HCT116 (cell line): ENCODE results near the gene SAMD4A. TPM values are rescaled to one million over a fixed set of nuclear protein-coding genes. Genes with fewer than 3 reads are reported as not detected.

Source experiments
- ATAC-seq: fragments of 200-7000 bp; cut with Tn5 transposase; 2 replicates; pipeline ENCODE4 v1.9.1; 2020; ENCODE audit warnings: mild to moderate bottlenecking, moderate library complexity
- BruUV-seq: library from RNA; stranded (reverse); fragments of 400-500 nt; replicated peaks from 2 replicates; lab custom pipeline; 2021; lab: Mats Ljungman, UMichigan
- CTCF ChIA-PET: fragments of 300-600 bp; sonication (Branson Sonifier 250); formaldehyde crosslinking; loops from one replicate; lab custom pipeline; 2021; ENCODE audit warnings: antibody characterized with exemption; lab: Charles Lee
- POLR2A ChIA-PET: fragments of 300-600, 350-600 bp; sonication (Branson Sonifier 250); formaldehyde crosslinking; loops from one replicate; lab custom pipeline; 2021; ENCODE audit warnings: antibody characterized with exemption; lab: Charles Lee
- RAD21 ChIA-PET, 2 experiments: fragments of 300-600 bp; sonication (Branson Sonifier 250); formaldehyde crosslinking; loops; one replicate each; lab custom pipeline; 2023; ENCODE audit warnings: low total read pairs in 2 of 2; ENCODE audit not compliant: uncharacterized antibody in 2 of 2, unreplicated experiment in 2 of 2, low non-redundant PET in 1 of 2; lab: Charles Lee
- DNase-seq: peaks from one replicate; pipeline ENCODE4 v3.0.0-alpha.2; 2010; ENCODE audit warnings: low read depth, low spot score
- H2AFZ ChIP-seq: fragments of 200-600 bp; shearing (Covaris generic), sonication (generic); 2 replicates; pipeline ENCODE4 v1.6.1; 2017; ENCODE audit warnings: low read depth, mixed run types, mixed read lengths, antibody characterized with exemption, low read length; ENCODE audit not compliant: poor library complexity, severe bottlenecking
- H3K27ac ChIP-seq: 2 replicates; pipeline ENCODE4 v1.5.1; 2012; ENCODE audit warnings: low read depth, low read length
- H3K27me3 ChIP-seq: fragments of 200-600 bp; sonication (generic); 2 replicates; pipeline ENCODE4 v1.6.1; 2016; ENCODE audit warnings: mixed run types, low read length, mixed read lengths; ENCODE audit not compliant: insufficient read depth
- H3K36me3 ChIP-seq, 2 experiments: fragments of 200-500 bp in 1 of 2; fragments of 200-600 bp in 1 of 2; sonication (Bioruptor generic) in 1 of 2; sonication (generic) in 1 of 2; 2 replicates each; pipeline versions ENCODE4 v1.5.1 to v1.6.1; 2014 to 2016; ENCODE audit warnings: low read length in 2 of 2, inconsistent platforms in 1 of 2, mixed read lengths in 1 of 2, mixed run types in 1 of 2; ENCODE audit not compliant: insufficient read depth in 2 of 2, control insufficient read depth in 1 of 2
- H3K4me1 ChIP-seq, 2 experiments: fragments of 200-600 bp in 1 of 2; sonication (generic) in 1 of 2; 2 replicates each; pipeline versions ENCODE4 v1.5.1 to v1.6.1; 2012 to 2017; ENCODE audit warnings: low read length in 2 of 2, inconsistent platforms in 1 of 2, mild to moderate bottlenecking in 1 of 2, mixed read lengths in 1 of 2, mixed run types in 1 of 2, moderate library complexity in 1 of 2; ENCODE audit not compliant: insufficient read depth in 2 of 2, control insufficient read depth in 1 of 2
- H3K4me2 ChIP-seq: fragments of 200-600 bp; sonication (generic); 2 replicates; pipeline ENCODE4 v1.6.1; 2017; ENCODE audit warnings: mixed run types, low read length, mixed read lengths
- H3K4me3 ChIP-seq, 2 experiments: fragments of 200-600 bp in 1 of 2; sonication (generic) in 1 of 2; replicated peaks in 1 of 2; 2 replicates each; pipeline ENCODE4 v1.5.1; 2011 to 2016; ENCODE audit warnings: low read length in 2 of 2, control low read depth in 1 of 2, low read depth in 1 of 2, mild to moderate bottlenecking in 1 of 2, mixed read lengths in 1 of 2, mixed run types in 1 of 2
- H3K79me2 ChIP-seq: fragments of 200-600 bp; sonication (generic); 2 replicates; pipeline ENCODE4 v1.6.1; 2017; ENCODE audit warnings: mild to moderate bottlenecking, mixed run types, low read length, moderate library complexity, mixed read lengths; ENCODE audit not compliant: insufficient read depth
- H3K9ac ChIP-seq: fragments of 200-600 bp; sonication (generic); 2 replicates; pipeline ENCODE4 v1.6.1; 2016; ENCODE audit warnings: low read length, mixed read lengths
- H3K9me2 ChIP-seq: fragments of 200-600 bp; sonication (generic), shearing (Covaris generic); 2 replicates; pipeline ENCODE4 v1.6.1; 2017; ENCODE audit warnings: mixed run types, mild to moderate bottlenecking, moderate library complexity; ENCODE audit not compliant: insufficient read depth
- H3K9me3 ChIP-seq, 2 experiments: fragments of 200-500 bp in 1 of 2; fragments of 200-600 bp in 1 of 2; sonication (Bioruptor generic) in 1 of 2; sonication (generic) in 1 of 2; 2 replicates each; pipeline ENCODE4 v1.6.1; 2014 to 2017; ENCODE audit warnings: low read length in 2 of 2, mixed read lengths in 2 of 2, inconsistent platforms in 1 of 2, low read depth in 1 of 2, mild to moderate bottlenecking in 1 of 2, mixed run types in 1 of 2, moderate library complexity in 1 of 2; ENCODE audit not compliant: control insufficient read depth in 1 of 2, insufficient read depth in 1 of 2
- H4K20me1 ChIP-seq: fragments of 200-600 bp; sonication (generic), shearing (Covaris generic); 2 replicates; pipeline ENCODE4 v1.6.1; 2017; ENCODE audit warnings: mixed run types, mild to moderate bottlenecking, moderate library complexity; ENCODE audit not compliant: insufficient read depth
- ATF3 ChIP-seq: IDR thresholded peaks from 2 replicates; pipeline ENCODE4 v1.6.1; 2012
- CEBPB ChIP-seq: IDR thresholded peaks from 2 replicates; pipeline ENCODE4 v1.6.1; 2012; ENCODE audit warnings: low read depth
- CTCF ChIP-seq, 3 experiments: fragments of 200-600 bp in 1 of 3; sonication (generic) in 1 of 3; IDR thresholded peaks in 2 of 3; conservative IDR thresholded peaks in 1 of 3; 2 replicates each; pipeline ENCODE4 v1.5.1; 2012 to 2017; ENCODE audit warnings: low read depth in 2 of 3, low read length in 2 of 3, antibody characterized with exemption in 1 of 3, borderline replicate concordance in 1 of 3, control low read depth in 1 of 3, mild to moderate bottlenecking in 1 of 3, mixed read lengths in 1 of 3, mixed run types in 1 of 3, moderate library complexity in 1 of 3; ENCODE audit not compliant: insufficient read depth in 1 of 3
- EZH2 ChIP-seq: fragments of 200-600 bp; sonication (generic); IDR thresholded peaks from 2 replicates; pipeline ENCODE4 v1.6.1; 2017; ENCODE audit warnings: antibody characterized with exemption, mixed run types
- JUND ChIP-seq: IDR thresholded peaks from 2 replicates; pipeline ENCODE4 v1.6.1; 2012
- POLR2A ChIP-seq: IDR thresholded peaks from 2 replicates; pipeline ENCODE4 v1.7.0; 2011; ENCODE audit warnings: borderline replicate concordance; ENCODE audit not compliant: insufficient read depth, insufficient read length; ENCODE audit errors: extremely low read depth
- POLR2AphosphoS5 ChIP-seq: IDR thresholded peaks from 2 replicates; pipeline ENCODE4 v1.6.1; 2011; ENCODE audit warnings: mild to moderate bottlenecking, low read depth, low read length, moderate library complexity
- RAD21 ChIP-seq: IDR thresholded peaks from 2 replicates; pipeline ENCODE4 v1.6.1; 2012; ENCODE audit warnings: low read depth, mild to moderate bottlenecking
- SIN3A ChIP-seq: IDR thresholded peaks from 2 replicates; pipeline ENCODE4 v1.6.1; 2012; ENCODE audit warnings: low read depth
- SP1 ChIP-seq: IDR thresholded peaks from 2 replicates; pipeline ENCODE4 v1.6.1; 2012; ENCODE audit warnings: low read depth
- TCF7L2 ChIP-seq: IDR thresholded peaks from 2 replicates; pipeline ENCODE4 v1.7.0; 2011; ENCODE audit warnings: borderline replicate concordance, inconsistent platforms; ENCODE audit not compliant: insufficient read depth, insufficient read length; ENCODE audit errors: extremely low read depth
- YY1 ChIP-seq: IDR thresholded peaks from 2 replicates; pipeline ENCODE4 v1.6.1; 2011; ENCODE audit warnings: low read length, low read depth, moderate library complexity, mild to moderate bottlenecking; ENCODE audit not compliant: insufficient replicate concordance; ENCODE audit errors: extremely low read depth
- ZFX ChIP-seq: fragments of 450-650 bp; IDR thresholded peaks from 2 replicates; pipeline ENCODE4 v1.6.1; 2017
- ZNF274 ChIP-seq: fragments of 200-500 bp; sonication (Bioruptor generic); IDR thresholded peaks from 2 replicates; pipeline ENCODE4 v1.6.1; 2014; ENCODE audit warnings: mild to moderate bottlenecking, low read depth, low read length, inconsistent platforms
- intact Hi-C: fragments of 100-400 bp; cut with micrococcal nuclease; formaldehyde crosslinking; loops from 2 replicates; pipeline ENCODE4 v1.10.0; 2022
- total RNA-seq: library from RNA; stranded (reverse); gene quantifications from one replicate; pipeline ENCODE4 v1.2.1, GENCODE V29; 2021; ENCODE audit not compliant: unreplicated experiment
- TF ChIP-seq, protein P1 (sequence below): IDR thresholded peaks from 2 replicates; pipeline ENCODE4 v1.6.1; 2012

Gene SAMD4A
- total RNA-seq, 1 experiment from 2014 or later, result 9.0 TPM

GRCh38 chr14:54606631-54607133, 39.8 kb downstream of the SAMD4A start:
- ATAC-seq (no peak), DNase-seq (no peak)
- TF ChIP-seq, protein P1, sequence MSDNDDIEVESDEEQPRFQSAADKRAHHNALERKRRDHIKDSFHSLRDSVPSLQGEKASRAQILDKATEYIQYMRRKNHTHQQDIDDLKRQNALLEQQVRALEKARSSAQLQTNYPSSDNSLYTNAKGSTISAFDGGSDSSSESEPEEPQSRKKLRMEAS, result no peak
- TF ChIP-seq POLR2A, result no peak
- TF ChIP-seq YY1, result no peak
- TF ChIP-seq EZH2, result no peak
- no peak for TF ChIP-seq ATF3
- no peak for TF ChIP-seq SIN3A
- TF ChIP-seq RAD21, result no peak
- TF ChIP-seq SP1, result no peak
- TF ChIP-seq JUND, result no peak
- TF ChIP-seq CTCF (IDR thresholded peaks at IDR 0.05 in 2 of 3, conservative IDR thresholded peaks at IDR 0.05 in 1 of 3; ENCODE audit: borderline replicate concordance in 1 of 3, insufficient read depth in 1 of 3, low read depth in 2 of 3, low read length in 2 of 3), result no peak
- no peak for TF ChIP-seq ZFX
- no peak for TF ChIP-seq ZNF274
- no peak for TF ChIP-seq CEBPB
- TF ChIP-seq POLR2AphosphoS5, result no peak
- no peak for TF ChIP-seq TCF7L2
- POLR2A ChIA-PET, result no interaction called here
- Histone ChIP-seq H3K79me2 (peaks cover 4% of the 10 kb centered on the region; the same call in 1 of the 2 replicates), H4K20me1 (no peaks in the 10 kb centered on the region), H3K4me3 (no peak overlapping the region), H3K9me2 (0 out of 2 replicates have a peak, but pooled peaks cover 3% of the 10 kb centered on the region), H3K9ac (no peak overlapping the region), H3K9me3 (no peaks in the 10 kb centered on the region), H2AFZ (no peak overlapping the region), H3K27ac (no peak overlapping the region), H3K36me3 (no peaks in the 10 kb centered on the region), H3K4me1 (peaks cover 0 to 17% of the 10 kb centered on the region in 2 experiments; a peak in 1 of 4 replicates), H3K27me3 (no peaks in the 10 kb centered on the region), H3K4me2 (no peak overlapping the region)
- no TSS peak for BruUV-seq
- CTCF ChIA-PET, result no interaction called here
- RAD21 ChIA-PET, result no interaction called here
- intact Hi-C loops, result no loop called here
